NB4 (cell line): ENCODE data around the gene MAP3K7.

Experiments used
- POLR2A ChIP-seq: IDR thresholded peaks from 2 replicates; pipeline ENCODE4 v1.6.1; 2011; ENCODE audit warnings: mild to moderate bottlenecking; ENCODE audit not compliant: insufficient read length; ENCODE audit errors: extremely low read depth
- TF ChIP-seq, protein P1 (sequence below): IDR thresholded peaks from one replicate; pipeline ENCODE4 v1.5.1; 2012; ENCODE audit warnings: low read depth, low read length
- TF ChIP-seq, protein P2 (sequence below): IDR thresholded peaks from 2 replicates; pipeline ENCODE4 v1.6.1; 2011; ENCODE audit warnings: low read depth, low read length

DNA sequence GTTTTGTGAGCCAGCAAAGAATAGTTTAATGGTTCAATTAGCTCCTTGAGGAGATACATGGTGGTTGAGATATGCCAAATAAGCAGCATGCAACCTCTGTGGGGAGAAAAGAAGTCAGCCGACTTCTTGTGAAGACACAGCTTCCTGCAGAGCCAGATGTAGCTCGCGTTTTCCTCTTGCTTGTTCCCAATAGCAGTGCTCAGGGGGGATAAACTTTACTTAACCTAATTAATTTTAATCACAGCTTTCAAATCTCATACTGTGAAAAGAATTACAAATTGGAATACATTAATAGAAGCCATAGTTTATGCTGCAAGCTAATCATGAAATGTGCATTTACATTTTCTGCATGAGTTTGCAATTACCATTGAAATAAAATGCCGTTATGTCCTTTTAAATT lies 106.2 kb downstream of the MAP3K7 start:
- TF ChIP-seq, protein P1, sequence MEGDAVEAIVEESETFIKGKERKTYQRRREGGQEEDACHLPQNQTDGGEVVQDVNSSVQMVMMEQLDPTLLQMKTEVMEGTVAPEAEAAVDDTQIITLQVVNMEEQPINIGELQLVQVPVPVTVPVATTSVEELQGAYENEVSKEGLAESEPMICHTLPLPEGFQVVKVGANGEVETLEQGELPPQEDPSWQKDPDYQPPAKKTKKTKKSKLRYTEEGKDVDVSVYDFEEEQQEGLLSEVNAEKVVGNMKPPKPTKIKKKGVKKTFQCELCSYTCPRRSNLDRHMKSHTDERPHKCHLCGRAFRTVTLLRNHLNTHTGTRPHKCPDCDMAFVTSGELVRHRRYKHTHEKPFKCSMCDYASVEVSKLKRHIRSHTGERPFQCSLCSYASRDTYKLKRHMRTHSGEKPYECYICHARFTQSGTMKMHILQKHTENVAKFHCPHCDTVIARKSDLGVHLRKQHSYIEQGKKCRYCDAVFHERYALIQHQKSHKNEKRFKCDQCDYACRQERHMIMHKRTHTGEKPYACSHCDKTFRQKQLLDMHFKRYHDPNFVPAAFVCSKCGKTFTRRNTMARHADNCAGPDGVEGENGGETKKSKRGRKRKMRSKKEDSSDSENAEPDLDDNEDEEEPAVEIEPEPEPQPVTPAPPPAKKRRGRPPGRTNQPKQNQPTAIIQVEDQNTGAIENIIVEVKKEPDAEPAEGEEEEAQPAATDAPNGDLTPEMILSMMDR = no peak
- no peak for TF ChIP-seq POLR2A
- TF ChIP-seq, protein P2, sequence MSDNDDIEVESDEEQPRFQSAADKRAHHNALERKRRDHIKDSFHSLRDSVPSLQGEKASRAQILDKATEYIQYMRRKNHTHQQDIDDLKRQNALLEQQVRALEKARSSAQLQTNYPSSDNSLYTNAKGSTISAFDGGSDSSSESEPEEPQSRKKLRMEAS = no peak
